ENCODE results near the gene RRP1. TPM values are rescaled to one million over a fixed set of nuclear protein-coding genes. Genes with fewer than 3 reads are reported as not detected.

Gene RRP1
- total RNA-seq, 1 donor from 2014 or later, result 30.9 TPM

DNA sequence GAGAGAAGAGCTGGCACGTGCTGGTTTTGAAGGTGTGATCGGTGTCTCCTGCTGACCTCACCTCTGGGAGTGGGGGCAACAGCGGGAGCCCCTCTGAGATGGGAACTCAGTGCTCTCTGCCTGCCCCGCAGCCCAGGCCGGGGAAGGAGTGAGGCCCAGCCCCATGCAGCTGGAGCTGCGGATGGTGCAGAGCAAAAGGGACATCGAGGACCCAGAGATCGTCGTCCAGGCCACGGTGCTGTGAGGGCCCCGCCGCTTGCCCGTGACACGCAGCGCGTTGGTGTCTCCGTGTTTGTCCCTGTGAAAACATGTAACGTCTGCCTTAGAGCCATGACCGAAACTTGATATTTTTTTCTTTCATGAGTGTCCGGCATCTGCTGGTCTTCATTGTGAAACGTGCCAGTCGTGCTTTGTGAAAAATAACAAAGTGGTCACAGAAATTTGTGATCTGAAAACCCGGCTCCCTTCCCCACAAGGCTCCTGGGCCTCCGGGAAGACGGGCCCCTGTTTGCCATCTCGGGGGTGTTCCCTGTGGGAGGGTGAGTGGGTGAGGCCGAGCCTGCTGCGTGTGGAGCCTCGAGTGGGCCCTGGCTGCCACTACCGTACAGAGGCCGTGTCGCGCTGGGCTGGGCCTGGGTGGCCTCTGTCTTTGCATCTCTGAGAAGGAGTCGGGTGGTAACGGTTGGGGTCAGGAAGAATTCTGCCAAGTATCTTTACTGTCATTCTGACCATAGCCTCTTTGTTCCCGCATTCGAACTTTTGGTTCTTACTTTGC is 33.4 kb upstream of the RRP1 start:
- TF ChIP-seq, protein P1, sequence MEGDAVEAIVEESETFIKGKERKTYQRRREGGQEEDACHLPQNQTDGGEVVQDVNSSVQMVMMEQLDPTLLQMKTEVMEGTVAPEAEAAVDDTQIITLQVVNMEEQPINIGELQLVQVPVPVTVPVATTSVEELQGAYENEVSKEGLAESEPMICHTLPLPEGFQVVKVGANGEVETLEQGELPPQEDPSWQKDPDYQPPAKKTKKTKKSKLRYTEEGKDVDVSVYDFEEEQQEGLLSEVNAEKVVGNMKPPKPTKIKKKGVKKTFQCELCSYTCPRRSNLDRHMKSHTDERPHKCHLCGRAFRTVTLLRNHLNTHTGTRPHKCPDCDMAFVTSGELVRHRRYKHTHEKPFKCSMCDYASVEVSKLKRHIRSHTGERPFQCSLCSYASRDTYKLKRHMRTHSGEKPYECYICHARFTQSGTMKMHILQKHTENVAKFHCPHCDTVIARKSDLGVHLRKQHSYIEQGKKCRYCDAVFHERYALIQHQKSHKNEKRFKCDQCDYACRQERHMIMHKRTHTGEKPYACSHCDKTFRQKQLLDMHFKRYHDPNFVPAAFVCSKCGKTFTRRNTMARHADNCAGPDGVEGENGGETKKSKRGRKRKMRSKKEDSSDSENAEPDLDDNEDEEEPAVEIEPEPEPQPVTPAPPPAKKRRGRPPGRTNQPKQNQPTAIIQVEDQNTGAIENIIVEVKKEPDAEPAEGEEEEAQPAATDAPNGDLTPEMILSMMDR (IDR thresholded peaks at IDR 0.05; ENCODE audit: unreplicated experiment), result no peak
- Mint-ChIP-seq H3K27me3 (no peaks in the 10 kb centered on the region), H3K27ac (no peak overlapping the region), H3K4me1 (ENCODE audit: low read depth) (no peaks in the 10 kb centered on the region), H3K9me3 (ENCODE audit: low read depth) (no peaks in the 10 kb centered on the region), H3K4me3 (ENCODE audit: low read depth) (no peak overlapping the region), H3K36me3 (ENCODE audit: insufficient read depth) (peaks cover 12% of the 10 kb centered on the region)
- DNase-seq (ENCODE audit: low spot score, unreplicated experiment), result no peak

DNA sequence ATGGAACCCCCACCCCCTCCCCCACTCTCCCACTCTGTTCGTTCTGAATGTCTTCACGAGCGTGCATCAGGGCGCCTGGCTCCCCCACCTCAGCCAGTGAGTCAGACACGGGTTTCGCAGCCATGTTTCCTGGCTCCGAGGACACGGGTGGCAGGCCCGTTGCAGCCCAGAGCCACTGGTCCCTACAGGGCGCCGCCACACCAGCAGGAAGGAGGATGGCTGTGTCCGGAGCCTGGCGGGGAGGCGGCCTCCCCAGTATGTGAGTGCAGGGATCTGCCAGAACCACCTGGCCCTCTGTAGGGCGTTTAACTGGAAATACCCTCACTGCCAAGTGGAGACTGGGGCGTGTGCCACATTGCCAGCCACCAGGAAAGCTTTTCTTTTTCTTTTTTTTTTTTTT is 31.8 kb upstream of the RRP1 start:
- peaks cover 12% of the 10 kb centered on the region for H3K36me3 Mint-ChIP-seq (ENCODE audit: insufficient read depth)
- TF ChIP-seq, protein P1 (IDR thresholded peaks at IDR 0.05; ENCODE audit: unreplicated experiment), result no peak

DNA sequence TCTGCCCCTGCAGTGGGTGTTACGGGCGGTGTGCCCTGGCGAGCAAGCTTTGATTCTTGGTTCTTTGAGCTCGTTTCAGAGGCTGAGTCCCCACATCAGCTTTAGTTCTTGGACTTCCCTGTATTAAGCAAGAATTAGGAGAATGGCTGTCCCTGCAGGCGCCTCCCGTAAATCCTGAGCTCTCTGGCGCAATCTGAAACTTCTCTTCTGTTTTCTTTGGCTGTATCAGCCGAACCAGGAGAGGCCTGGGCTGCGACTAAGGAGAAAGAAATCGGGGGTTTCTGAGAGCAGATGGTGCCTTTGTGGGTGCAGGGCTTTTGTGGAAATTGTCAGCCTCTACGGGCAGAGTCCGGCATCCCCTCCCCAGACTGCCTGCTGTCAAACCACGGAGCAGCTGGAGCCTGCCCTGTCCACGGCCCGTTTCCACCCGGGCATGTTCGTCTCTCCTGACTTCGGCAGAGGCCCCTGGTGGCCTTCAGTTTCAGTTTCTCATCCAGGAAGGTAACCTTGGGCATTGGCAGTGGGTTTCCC is 31.2 kb upstream of the RRP1 start:
- no peaks in the 10 kb centered on the region for H3K9me3 Mint-ChIP-seq (ENCODE audit: low read depth)
- peaks cover 13% of the 10 kb centered on the region for H3K36me3 Mint-ChIP-seq (ENCODE audit: insufficient read depth)
- no peak overlapping the region for H3K27ac Mint-ChIP-seq
- H3K4me3 Mint-ChIP-seq (ENCODE audit: low read depth), result no peak overlapping the region
- TF ChIP-seq, protein P1 (IDR thresholded peaks at IDR 0.05; ENCODE audit: unreplicated experiment), result no peak
- no peaks in the 10 kb centered on the region for H3K27me3 Mint-ChIP-seq
- H3K4me1 Mint-ChIP-seq (ENCODE audit: low read depth), result no peaks in the 10 kb centered on the region
- DNase-seq (ENCODE audit: low spot score, unreplicated experiment), result no peak

More for the DNA sequence above, 31.8 kb upstream of the RRP1 start:
- Mint-ChIP-seq H3K27me3 (no peaks in the 10 kb centered on the region), H3K27ac (no peak overlapping the region), H3K4me1 (ENCODE audit: low read depth) (no peaks in the 10 kb centered on the region), H3K9me3 (ENCODE audit: low read depth) (no peaks in the 10 kb centered on the region), H3K4me3 (ENCODE audit: low read depth) (no peak overlapping the region)
- no peak for DNase-seq (ENCODE audit: low spot score, unreplicated experiment)

DNA sequence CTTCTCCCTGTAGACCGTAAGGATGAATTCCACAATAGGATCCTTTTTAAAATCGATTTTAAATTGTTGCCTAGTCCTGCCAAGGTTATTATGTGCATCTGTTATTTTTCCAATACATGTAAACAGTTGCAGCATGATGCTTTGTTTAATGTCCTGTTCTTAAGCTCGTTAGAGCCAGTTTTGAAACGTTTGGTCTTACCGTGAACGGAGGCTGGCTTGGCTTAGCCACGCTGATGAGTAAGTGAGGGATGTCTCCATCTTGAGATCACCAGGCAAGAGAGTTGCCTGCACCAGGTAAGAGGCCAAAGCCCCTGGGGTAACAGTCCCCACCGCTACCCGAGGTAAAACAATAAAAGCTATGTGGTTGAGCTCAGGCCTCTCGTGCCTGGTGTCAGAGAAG is 30.6 kb upstream of the RRP1 start:
- no peaks in the 10 kb centered on the region for H3K4me1 Mint-ChIP-seq (ENCODE audit: low read depth)
- no peak overlapping the region for H3K4me3 Mint-ChIP-seq (ENCODE audit: low read depth)
- TF ChIP-seq, protein P1 (IDR thresholded peaks at IDR 0.05; ENCODE audit: unreplicated experiment), result no peak
- DNase-seq (ENCODE audit: low spot score, unreplicated experiment), result no peak
- no peak overlapping the region for H3K27ac Mint-ChIP-seq
- peaks cover 12% of the 10 kb centered on the region for H3K36me3 Mint-ChIP-seq (ENCODE audit: insufficient read depth)
- H3K27me3 Mint-ChIP-seq, result no peaks in the 10 kb centered on the region
- H3K9me3 Mint-ChIP-seq (ENCODE audit: low read depth), result no peaks in the 10 kb centered on the region

DNA sequence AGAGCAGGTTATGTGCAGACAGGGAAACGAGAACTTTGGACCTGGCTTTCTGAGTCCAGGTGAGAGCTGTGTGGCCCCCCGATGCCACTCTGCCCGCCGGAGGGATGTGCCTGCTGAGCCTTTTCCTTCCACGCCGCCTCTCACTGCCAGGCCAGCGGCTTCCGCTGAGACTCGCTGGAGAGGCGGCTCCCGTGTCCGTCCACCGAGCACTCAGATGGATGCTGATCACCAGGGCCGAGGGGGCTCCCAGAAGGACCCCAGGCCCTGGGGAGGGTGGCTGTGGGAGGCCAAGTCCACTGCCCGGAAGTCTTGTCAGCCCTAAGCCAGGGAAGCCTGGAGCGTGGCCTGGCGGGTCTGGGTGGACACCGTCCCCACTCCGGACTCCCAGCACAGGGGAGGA is 29.7 kb upstream of the RRP1 start:
- peaks cover 7% of the 10 kb centered on the region for H3K36me3 Mint-ChIP-seq (ENCODE audit: insufficient read depth)
- no peak for DNase-seq (ENCODE audit: low spot score, unreplicated experiment)
- no peak overlapping the region for H3K27ac Mint-ChIP-seq
- no peak overlapping the region for H3K4me3 Mint-ChIP-seq (ENCODE audit: low read depth)
- no peaks in the 10 kb centered on the region for H3K4me1 Mint-ChIP-seq (ENCODE audit: low read depth)
- TF ChIP-seq, protein P1 (IDR thresholded peaks at IDR 0.05; ENCODE audit: unreplicated experiment), result no peak
- H3K27me3 Mint-ChIP-seq, result no peaks in the 10 kb centered on the region
- no peaks in the 10 kb centered on the region for H3K9me3 Mint-ChIP-seq (ENCODE audit: low read depth)
